ENCODE measurements around the gene HINT2.

HINT2 gene

GRCh38 chr9:35840881-35841644 lies 26.2 kb upstream of the HINT2 start:
- DNase-seq (ENCODE audit: low read depth) = no peak

GRCh38 chr9:35839926-35840325 lies 25.1 kb upstream of the HINT2 start:
- DNase-seq (ENCODE audit: low read depth) = no peak

- DNase-seq (ENCODE audit: low read depth) = no peak
These were observed 21.8 kb upstream of the HINT2 start for GRCh38 chr9:35836595-35836994.

GRCh38 chr9:35835766-35836165 lies 20.9 kb upstream of the HINT2 start:
- DNase-seq (ENCODE audit: low read depth) = no peak

GRCh38 chr9:35835216-35835632 lies 20.4 kb upstream of the HINT2 start:
- DNase-seq (ENCODE audit: low read depth) = no peak

- DNase-seq (ENCODE audit: low read depth) = no peak
These were observed 19.7 kb upstream of the HINT2 start for GRCh38 chr9:35834260-35835215.

GRCh38 chr9:35832814-35833213 lies 18.0 kb upstream of the HINT2 start:
- no peak for DNase-seq (ENCODE audit: low read depth)

GRCh38 chr9:35831040-35831439 lies 16.2 kb upstream of the HINT2 start:
- no peak for DNase-seq (ENCODE audit: low read depth)

GRCh38 chr9:35829764-35830096 lies 14.9 kb upstream of the HINT2 start:
- DNase-seq (ENCODE audit: low read depth) = no peak

GRCh38 chr9:35829084-35829763 lies 14.4 kb upstream of the HINT2 start, which contains the start of gene TMEM8B:
Gene TMEM8B (plus strand): TSS chr9:35829228. CDS start chr9:35829448, 220 bp downstream.
- DNase-seq (ENCODE audit: low read depth) = peak; percentile 90

- peak; percentile 12 for DNase-seq (ENCODE audit: low read depth)
These were observed 13.9 kb upstream of the HINT2 start, which contains the start of gene FAM221B for GRCh38 chr9:35828716-35829083. Gene FAM221B (minus strand): TSS chr9:35828732. CDS start chr9:35826161, 2,571 bp downstream.

GRCh38 chr9:35827486-35827885 lies 12.6 kb upstream of the HINT2 start:
- DNase-seq (ENCODE audit: low read depth) = no peak

- no peak for DNase-seq (ENCODE audit: low read depth)
These were observed 11.3 kb upstream of the HINT2 start for GRCh38 chr9:35826071-35826701.

- DNase-seq (ENCODE audit: low read depth) = no peak
These were observed 8.1 kb upstream of the HINT2 start for GRCh38 chr9:35822926-35823325.

- no peak for DNase-seq (ENCODE audit: low read depth)
These were observed 5.2 kb upstream of the HINT2 start for GRCh38 chr9:35820076-35820475.

GRCh38 chr9:35818341-35818740 lies 3.5 kb upstream of the HINT2 start:
- no peak for DNase-seq (ENCODE audit: low read depth)

- no peak for DNase-seq (ENCODE audit: low read depth)
These were observed 1.9 kb upstream of the HINT2 start for GRCh38 chr9:35816708-35817107.

GRCh38 chr9:35814106-35814840 lies 569 bp downstream of the HINT2 start:
- no peak for DNase-seq (ENCODE audit: low read depth)

GRCh38 chr9:35813434-35814105 lies 1.3 kb downstream of the HINT2 start:
- no peak for DNase-seq (ENCODE audit: low read depth)

- DNase-seq (ENCODE audit: low read depth) = peak; percentile 98
These were observed 2.7 kb downstream of the HINT2 start, which contains the start of gene SPAG8 for GRCh38 chr9:35812025-35812602. Gene SPAG8 (minus strand): TSS chr9:35812262. CDS start chr9:35812147, 115 bp downstream.
